ENCODE measurements around the gene CLK3. TPM values are rescaled to one million over a fixed set of nuclear protein-coding genes. Genes with fewer than 3 reads are reported as not detected.
A peak's percentile ranks its signal among the peaks of the same experiment; 100 is the strongest.

CLK3 gene
- total and polyA plus RNA-seq, 8 donors: 23.1 to 89.9 (median 29.8) TPM

DNA sequence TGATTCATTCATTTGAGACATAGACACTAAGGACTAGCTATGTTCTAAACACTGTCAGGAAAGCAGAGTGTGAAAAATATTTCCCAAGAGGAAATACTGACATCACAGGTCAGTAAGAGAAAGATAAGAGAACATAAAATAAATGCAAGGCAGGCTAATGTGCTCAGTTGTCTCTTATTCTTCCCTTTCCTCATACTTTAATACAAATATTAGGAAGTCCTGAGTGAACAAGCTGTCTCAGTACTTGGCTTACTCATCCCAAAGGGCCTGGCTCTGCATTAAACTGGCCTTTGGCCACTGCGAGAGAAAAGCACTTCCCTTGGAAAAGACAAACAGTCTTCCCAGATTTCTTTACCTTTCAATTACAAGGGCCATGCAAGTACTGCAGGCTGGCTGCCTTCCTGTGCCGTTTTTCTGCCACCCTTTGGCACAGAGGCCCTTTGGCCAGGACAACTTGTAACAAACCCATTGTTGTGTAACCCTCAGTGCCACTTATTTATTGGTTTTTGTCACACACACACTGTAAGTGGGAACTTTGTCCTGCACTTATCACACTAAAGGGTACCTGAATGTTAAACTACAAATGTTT lies 48.5 kb downstream of the CLK3 start:
- no peaks in the 10 kb centered on the region for H3K9me3 ChIP-seq
- H3K4me1 ChIP-seq: peaks cover 16 to 30% (median 23%) of the 10 kb centered on the region in 3 donors
- FAIRE-seq (no peak), ATAC-seq (peak; percentile 63 to 83 (median 72)), DNase-seq (peak in 2 of 6 donors; percentile 31 to 35)
- no peaks in the 10 kb centered on the region for H3K27me3 ChIP-seq
- H3K4me3 ChIP-seq: no peak overlapping the region
- TF ChIP-seq, protein P1, sequence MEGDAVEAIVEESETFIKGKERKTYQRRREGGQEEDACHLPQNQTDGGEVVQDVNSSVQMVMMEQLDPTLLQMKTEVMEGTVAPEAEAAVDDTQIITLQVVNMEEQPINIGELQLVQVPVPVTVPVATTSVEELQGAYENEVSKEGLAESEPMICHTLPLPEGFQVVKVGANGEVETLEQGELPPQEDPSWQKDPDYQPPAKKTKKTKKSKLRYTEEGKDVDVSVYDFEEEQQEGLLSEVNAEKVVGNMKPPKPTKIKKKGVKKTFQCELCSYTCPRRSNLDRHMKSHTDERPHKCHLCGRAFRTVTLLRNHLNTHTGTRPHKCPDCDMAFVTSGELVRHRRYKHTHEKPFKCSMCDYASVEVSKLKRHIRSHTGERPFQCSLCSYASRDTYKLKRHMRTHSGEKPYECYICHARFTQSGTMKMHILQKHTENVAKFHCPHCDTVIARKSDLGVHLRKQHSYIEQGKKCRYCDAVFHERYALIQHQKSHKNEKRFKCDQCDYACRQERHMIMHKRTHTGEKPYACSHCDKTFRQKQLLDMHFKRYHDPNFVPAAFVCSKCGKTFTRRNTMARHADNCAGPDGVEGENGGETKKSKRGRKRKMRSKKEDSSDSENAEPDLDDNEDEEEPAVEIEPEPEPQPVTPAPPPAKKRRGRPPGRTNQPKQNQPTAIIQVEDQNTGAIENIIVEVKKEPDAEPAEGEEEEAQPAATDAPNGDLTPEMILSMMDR (IDR thresholded peaks at IDR 0.05): no peak
- peak overlapping the region in 3 of 4 donors; percentile 17 to 63 (median 28) for H3K27ac ChIP-seq
- peaks cover 0 to 3% (median 0%) of the 10 kb centered on the region in 3 donors for H3K36me3 ChIP-seq
- WGBS, 2 donors: 2 to 6% methylated on average over 2 of the region's 2 CpGs
- intact Hi-C loops (cut with DNase I): no loop called here

DNA sequence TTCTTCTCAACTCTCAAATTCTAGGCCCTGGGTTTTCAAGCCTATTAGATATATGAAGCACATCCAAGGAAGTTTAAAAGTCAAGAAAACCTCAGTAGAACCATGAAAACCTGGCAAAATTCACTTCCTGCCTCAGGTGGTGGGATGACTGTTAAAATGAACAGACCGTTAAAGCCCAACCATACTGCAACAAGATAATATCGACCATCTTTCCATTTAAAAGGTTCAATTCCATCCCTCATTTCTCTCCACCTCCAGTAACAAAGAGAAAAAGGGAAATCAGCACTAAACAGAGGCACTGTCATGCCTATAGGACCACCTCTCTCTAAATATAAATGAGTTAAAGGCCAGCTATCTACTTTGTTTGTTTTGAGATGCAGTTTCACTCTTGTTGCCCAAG lies 49.0 kb downstream of the CLK3 start:
- DNase-seq (no peak), FAIRE-seq (no peak), ATAC-seq (no peak)
- H3K9me3 ChIP-seq: no peaks in the 10 kb centered on the region
- no peak overlapping the region for H3K4me3 ChIP-seq
- H3K27ac ChIP-seq: peak overlapping the region in 2 of 4 donors; percentile 28 to 63
- peaks cover 16 to 30% (median 23%) of the 10 kb centered on the region in 3 donors for H3K4me1 ChIP-seq
- intact Hi-C loops (cut with DNase I): no loop called here
- H3K36me3 ChIP-seq: peaks cover 0 to 3% (median 0%) of the 10 kb centered on the region in 3 donors
- H3K27me3 ChIP-seq: no peaks in the 10 kb centered on the region
- TF ChIP-seq, protein P1 (IDR thresholded peaks at IDR 0.05): no peak
- 68 to 74% methylated on average over 2 of the region's 2 CpGs for WGBS, 2 donors

DNA sequence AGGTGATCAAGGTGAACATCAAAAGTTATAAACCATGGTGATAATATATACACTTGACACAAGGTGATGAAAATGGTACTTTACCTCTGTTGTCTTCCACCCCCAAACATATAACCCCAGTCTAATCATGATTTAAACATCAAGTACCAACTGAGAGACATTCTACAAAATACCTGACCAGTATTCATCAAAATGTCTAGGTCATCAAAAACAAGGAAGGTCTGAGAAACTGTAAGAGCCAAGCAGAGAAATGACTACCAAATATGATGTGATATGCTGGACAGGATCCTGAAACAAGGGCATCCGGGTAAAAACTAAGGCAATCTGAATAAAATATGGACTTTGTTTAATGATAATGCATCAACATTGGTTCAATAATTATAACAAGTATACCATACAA lies 52.3 kb downstream of the CLK3 start:
- ATAC-seq (no peak), FAIRE-seq (no peak)
- H3K27ac ChIP-seq: no peak overlapping the region

DNA sequence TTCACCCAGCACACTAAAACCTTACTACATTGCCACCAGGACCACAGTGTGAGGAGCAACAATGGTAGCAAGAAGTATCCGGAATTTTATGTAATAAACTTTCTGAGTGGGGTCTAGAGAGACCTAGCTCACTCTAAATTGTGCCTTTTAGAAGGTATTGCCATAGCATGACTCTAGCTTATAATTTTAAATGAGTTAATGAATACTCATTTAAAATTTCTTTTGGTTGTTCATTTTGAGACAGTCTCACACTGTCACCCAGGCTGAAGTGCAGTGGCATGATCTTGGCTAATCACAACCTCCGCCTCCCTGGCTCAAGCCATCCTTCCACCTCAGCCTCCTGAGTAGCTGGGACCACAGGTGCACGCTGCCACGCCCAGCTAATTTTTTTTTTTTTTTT lies 54.0 kb downstream of the CLK3 start:
- ATAC-seq: no peak
- intact Hi-C loops (cut with DNase I): no loop called here
- no peak overlapping the region for H3K4me3 ChIP-seq
- peaks cover 0 to 27% (median 3%) of the 10 kb centered on the region in 3 donors for H3K36me3 ChIP-seq
- no peak for DNase-seq
- no peak overlapping the region for H3K27ac ChIP-seq
- no peaks in the 10 kb centered on the region for H3K27me3 ChIP-seq
- FAIRE-seq: no peak
- H3K9me3 ChIP-seq: no peaks in the 10 kb centered on the region
- WGBS, 2 donors: 86 to 93% methylated on average over 4 of the region's 4 CpGs
- peaks cover under 1 to 2% (median 1%) of the 10 kb centered on the region in 3 donors for H3K4me1 ChIP-seq
- TF ChIP-seq, protein P1 (IDR thresholded peaks at IDR 0.05): no peak

More for the DNA sequence above, 52.3 kb downstream of the CLK3 start:
- Histone ChIP-seq H3K9me3 (no peaks in the 10 kb centered on the region), H3K27me3 (no peaks in the 10 kb centered on the region), H3K36me3 (peaks cover 0 to 24% (median 3%) of the 10 kb centered on the region in 3 donors), H3K4me3 (no peak overlapping the region), H3K4me1 (peaks cover 14 to 17% (median 16%) of the 10 kb centered on the region in 3 donors)
- no peak for DNase-seq
- intact Hi-C loops (cut with DNase I): no loop called here
- 75 to 84% methylated on average over 1 of the region's 1 CpG for WGBS, 2 donors
- TF ChIP-seq, protein P1 (IDR thresholded peaks at IDR 0.05): no peak

DNA sequence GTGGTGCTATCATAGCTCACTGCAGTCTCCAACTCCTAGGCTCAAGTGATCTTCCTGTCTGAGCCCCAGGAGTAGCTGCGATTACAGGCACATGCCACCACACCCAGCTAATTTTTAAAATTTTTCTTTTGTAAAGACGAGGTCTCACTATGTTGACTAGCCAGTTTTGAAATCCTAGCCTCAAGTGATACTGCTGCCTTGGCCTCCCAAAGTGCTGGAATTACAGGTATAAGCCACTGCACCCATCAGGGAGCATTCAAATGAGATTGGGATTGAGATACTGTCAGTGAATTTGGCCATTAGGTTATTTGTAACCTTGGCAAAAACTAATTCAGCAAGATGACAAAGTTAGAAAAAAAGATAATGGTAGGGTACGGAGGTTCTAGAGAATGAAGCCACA lies 58.5 kb downstream of the CLK3 start:
- Histone ChIP-seq H3K4me3 (no peak overlapping the region), H3K9me3 (no peaks in the 10 kb centered on the region), H3K4me1 (no peaks in the 10 kb centered on the region), H3K27me3 (no peaks in the 10 kb centered on the region), H3K27ac (no peak overlapping the region), H3K36me3 (peaks cover 0 to 24% (median 3%) of the 10 kb centered on the region in 3 donors)
- DNase-seq (no peak), ATAC-seq (no peak), FAIRE-seq (no peak)
- 85 to 92% methylated on average over 3 of the region's 3 CpGs for WGBS, 2 donors
- intact Hi-C loops (cut with DNase I): no loop called here
- TF ChIP-seq, protein P1 (IDR thresholded peaks at IDR 0.05): no peak

Measured in pancreas (tissue), 10 donors.